Measurements from ENCODE around the gene LSAMP.

LSAMP gene

DNA sequence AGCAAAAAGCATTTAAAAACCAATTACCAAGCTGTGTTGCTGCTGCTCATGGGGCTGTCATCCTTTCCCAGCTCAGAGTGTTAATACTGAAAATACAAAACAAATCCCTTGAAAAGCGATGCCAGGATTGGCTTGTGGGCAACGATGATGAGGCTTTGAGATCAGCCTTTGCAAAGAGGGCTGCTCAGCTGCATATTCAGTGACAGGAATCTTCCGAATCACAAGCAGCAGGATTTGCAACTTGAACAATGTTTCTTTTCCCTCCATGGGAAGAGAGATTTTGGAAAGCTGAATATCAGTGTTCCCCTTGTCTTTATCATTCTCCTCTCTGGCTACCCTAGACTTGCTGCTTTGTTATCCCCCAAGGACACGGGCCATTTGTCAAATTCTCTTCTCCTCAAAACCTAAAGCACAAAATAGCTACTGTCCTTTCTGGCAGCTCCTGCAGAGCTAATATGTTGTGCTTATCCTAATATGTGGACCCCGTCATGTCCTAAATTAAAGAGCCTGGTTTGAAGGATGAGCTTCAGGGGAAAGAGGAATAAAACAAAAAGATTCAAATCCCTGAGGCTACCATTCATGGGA lies 446.2 kb downstream of the LSAMP start:
- DNase-seq = no peak

DNA sequence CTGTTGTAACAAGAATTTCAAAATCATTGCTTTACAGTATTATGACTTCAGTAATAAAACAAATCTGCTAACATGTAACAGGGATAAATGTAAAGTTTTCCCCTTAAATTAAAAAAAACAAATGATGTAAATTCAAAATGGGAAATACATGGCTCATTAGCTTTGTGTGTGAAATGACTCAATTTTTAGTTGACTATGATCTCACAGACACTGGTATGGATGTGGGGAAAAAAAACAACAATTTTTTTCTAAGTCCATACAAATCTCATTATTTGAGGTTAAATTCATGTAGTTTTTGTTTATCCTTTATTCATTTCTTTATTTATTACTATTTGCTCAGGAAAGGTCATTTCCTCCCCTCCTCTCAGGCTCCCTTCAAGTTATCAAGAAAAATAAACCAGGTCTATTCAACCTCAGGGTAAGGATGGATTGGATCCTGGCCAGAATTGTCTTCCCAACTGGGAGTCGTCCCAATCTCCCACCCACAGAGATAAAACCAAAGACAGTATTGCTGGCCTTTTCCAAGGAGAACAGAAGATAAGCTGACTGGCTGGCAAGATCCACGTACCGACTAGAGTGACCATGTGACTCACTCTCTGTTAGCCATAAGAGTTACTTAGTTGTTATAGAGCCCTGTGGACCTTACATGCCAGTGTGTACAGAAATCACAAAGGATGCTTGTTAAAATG lies 448.7 kb downstream of the LSAMP start:
- no peak for DNase-seq

DNA sequence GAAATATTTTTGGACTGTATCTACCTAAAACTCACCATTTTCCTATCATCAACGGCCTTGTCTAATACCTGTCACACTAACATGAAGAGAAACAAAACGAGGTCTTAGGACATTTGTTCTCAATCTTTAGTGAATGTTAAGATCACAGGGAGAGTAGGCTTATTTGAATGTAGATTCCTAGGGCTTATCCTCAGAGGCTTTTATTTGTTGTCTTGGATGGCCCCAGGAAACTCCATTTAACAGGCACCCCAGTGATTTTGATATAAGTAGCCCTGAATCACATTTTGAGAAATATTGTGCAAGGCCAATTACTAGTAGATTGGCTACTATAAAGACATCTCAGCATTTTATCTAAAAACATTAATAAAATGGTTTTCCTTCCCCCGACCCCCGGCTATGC lies 454.6 kb downstream of the LSAMP start:
- no peak for DNase-seq

DNA sequence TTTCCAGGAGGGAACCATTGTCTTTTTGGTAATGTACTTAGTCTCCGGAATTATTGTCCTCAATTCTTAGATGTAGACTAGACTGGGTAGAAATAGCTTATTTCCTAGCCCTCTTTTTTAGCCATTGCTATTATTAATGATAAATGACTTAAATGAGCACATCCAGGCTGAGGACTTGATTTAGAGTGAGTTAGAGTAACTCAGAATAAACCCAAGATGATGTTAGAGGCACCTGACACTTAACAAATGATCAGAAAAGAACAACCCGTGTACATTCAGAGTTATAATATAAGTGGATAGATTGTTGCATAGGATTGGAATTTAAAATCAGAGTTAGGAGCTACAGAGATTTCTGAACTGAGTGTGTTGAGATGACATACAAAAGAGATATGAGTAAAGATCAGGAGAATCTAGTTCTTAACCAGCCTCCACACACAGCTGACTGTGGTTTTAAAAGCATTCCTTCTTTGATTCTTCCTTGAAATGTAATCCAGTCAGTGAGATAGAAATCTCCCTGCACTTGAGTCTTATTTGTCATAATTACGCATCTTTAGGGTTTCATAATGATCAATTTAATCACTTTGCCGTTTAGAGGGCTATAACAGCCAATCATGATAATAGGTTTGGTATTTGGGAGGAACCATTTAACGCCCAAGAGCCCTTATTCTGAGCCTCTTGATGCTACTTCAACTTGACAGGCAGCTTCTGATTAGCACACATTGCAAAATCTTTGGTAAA lies 455.4 kb downstream of the LSAMP start:
- DNase-seq = no peak

DNA sequence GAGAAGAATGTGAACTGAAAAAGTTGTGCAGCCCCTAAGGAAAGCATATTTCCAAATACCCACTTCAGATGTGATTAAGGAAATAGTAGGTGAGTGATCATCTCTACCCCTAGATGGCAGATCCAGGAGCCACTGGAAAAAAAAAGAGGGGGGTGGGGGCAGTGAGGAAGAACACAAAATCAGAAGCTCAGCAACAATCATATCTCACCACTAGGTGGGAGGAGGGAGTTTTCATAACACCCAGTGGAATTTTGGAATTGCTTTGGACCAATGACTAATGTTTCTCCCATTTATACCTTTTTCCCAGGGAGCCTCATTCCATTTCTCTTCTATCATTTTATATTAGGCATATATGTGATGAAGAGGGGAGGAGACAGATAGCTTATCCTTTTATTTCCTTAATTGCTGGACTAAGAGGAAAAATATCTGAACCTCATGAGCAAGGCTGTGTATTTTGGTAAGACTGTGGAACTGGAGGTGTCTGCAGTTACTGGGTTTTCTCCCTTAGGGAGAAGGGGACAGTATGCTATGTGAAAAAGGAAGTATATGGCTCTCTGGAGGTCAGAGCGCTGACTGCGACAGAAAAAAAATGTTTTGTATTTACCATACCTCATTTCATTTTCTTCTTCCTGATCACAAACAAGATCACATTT lies 458.6 kb downstream of the LSAMP start:
- no peak for DNase-seq

DNA sequence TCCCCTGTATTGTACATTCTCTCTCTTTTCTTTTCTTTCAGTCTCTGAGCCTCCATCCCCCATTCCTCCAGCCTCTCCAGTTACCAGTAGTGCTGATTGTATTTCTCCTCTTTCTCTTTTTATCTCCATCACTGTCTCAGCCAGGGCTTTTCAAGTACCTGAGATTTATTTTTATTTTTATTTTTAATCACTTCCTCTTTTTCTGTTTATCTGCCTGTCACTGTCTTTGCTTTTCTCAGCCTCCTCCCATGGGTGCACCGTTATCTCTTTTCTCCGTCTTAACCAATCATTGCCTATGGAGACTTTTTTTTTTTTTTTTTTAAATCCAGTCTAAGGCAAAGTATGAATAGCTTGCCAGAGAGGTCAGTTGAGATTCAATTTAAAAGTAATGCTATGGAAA lies 462.7 kb downstream of the LSAMP start:
- no peak for DNase-seq

DNA sequence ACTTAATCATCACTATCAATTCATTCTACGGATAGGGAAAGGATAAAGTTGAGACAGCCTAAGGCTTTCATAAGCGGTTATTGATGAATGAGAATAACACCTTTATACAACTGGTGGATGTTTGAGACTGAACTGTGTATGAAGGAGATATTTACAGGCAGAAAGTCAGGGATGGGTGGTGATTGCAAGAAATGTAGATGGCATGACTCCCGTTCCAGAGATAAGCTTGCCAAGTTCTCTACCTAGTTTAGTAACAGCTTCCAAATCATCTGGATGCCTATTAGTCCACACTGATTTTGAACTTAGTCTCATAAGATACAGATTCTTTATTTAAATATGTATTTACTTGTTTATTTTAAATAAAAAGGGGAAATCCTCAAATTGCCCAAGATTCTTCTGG lies 463.2 kb downstream of the LSAMP start:
- DNase-seq = no peak

DNA sequence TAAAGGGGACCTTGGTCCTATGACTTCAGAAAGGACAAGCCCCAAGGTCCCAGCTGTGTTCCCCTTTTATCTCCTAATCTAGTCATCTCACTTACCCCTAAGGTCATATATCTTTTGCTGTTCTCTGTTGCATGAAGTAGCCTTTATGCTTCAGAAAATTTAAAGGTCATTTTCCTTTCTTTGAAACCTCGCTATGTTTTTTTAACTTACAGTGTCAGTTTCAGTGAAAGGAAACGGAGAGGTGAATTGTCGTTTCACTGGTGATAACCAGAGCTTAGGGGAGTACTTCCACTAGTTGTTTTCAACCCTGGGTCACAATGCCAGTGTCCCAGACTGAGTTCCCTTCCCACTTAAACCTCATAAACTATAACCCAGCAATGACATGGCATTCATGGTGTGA lies 464.6 kb downstream of the LSAMP start:
- no peak for DNase-seq

DNA sequence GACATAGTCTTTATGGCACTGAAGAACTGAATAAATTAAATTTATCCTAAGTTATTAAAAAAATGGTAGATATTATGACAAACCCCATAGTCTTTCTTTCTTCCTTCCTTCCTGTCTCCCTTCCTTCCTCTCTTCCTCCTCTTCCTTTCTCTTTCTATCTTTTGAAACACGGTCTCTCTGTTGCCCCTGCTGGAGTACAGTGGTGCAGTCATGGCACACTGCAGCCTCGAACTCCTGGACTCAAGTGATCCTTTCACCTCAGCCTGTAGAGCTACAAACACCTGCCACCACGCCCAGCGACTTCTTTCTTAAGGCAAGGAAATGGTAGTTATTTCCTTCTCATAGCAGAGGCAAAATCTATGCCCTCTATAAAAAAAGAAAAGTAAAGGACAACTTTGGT lies 467.4 kb downstream of the LSAMP start:
- DNase-seq = no peak

DNA sequence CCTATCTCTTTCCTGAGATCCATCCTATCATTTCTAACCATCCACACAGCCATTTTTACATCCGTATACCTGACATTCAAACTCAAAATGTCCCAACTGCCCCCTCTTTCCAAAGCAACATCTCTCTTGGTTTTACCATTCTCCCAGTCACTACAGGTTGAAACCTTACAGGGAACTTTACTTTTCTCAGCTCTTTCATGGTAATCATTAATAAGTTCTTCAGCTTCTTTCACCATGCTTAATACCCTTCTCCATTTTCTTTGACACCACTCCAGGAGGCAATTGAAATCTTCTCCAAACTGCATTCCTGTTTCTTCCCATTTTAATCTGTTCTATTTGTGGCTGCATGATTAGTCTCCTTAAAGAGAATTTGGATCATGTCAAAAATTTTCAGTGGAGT lies 469.5 kb downstream of the LSAMP start:
- DNase-seq = no peak

DNA sequence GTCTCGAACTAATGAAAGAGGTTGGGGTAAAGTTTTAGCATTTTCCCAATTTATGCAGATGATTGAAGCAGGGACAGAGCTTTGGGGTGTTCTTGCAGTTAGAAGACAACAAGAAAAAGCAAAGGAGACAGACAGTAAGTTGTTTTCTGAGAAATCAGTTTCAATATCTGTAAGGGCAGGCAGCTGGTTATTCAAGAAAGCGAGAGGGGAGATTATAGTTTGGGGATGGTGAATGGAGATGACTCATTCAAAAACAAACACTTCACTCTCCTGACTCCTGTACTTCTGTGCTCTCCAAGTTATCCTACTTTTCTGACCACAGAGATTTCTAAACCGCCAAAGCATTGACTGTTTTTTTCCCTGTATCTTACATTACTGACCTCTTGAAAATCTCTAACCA lies 469.9 kb downstream of the LSAMP start:
- DNase-seq = no peak

DNA sequence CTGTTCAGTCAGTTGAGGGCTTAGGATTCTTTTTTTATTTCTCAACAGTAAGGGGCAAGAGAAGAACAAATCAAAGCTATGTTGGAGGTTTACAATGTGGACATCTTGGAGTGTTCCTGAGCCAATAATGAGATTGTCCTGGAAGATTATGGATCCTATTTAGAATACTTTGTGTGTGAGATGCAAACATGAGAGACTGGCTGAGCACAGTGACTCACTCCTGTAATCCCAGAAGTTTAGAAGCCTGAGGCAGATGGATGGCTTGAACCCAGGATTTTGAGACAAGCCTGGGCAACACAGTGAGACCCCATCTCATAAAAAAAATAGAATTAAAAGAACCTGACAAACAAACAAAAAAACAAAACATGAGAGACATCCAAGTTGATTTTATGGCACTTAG lies 470.3 kb downstream of the LSAMP start:
- DNase-seq = no peak

DNA sequence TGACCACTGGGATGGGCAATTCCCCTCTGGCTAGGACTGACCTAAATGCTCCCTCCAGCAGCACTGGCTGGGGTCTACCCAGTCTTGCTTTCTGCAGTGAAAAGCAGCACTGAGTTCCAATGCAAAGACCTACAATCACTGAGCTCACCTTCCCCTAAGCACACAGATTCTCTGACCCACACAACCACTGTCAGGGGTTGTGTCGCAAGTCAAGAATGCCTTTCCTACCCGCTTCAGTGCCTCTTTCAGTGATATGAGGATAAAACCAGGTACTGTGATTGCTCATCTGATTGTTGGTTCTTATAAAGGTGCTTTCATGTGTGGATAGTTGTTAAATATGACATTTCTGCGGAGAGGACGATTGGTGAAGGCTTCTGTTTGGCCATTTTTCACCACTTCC lies 476.4 kb downstream of the LSAMP start:
- DNase-seq = no peak

DNA sequence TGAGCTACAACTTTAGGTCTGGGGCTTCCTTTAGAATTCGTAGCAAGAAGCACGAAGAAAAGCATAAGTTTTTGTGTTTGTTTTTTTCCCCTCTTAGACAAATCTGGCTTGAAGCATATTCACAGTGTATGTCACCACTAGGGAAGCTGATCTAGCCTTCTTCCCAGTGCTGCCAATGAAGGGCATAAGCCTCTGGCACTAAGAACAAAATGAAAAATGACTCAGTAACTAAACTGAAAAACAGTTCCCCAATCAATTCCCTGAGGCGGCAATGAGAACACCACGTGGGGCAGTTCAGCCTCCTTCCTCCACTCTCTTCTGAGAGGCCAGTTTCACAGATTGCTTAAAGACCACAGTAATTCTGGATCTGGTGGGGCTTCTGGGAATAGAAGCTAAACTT lies 483.9 kb downstream of the LSAMP start:
- DNase-seq = no peak

DNA sequence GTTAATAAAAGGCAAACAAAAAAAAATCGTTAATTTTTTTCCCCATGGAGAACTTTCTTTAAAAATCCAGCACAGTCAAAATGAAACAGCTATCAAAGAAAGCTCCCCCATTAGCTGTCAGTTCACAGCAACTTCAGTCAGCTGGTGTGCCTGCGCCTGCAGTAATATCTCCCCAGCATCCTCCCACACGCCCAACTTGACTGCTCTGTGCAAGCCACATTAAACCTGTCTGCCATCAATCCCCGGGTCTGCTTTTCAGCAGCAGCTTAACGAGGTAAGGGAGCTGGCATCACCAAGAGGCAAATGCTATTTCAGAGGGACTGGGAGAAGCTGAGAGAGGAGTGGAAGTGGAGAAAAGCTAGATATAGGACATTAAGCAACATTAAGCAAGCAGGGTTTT lies 484.5 kb downstream of the LSAMP start:
- no peak for DNase-seq

DNA sequence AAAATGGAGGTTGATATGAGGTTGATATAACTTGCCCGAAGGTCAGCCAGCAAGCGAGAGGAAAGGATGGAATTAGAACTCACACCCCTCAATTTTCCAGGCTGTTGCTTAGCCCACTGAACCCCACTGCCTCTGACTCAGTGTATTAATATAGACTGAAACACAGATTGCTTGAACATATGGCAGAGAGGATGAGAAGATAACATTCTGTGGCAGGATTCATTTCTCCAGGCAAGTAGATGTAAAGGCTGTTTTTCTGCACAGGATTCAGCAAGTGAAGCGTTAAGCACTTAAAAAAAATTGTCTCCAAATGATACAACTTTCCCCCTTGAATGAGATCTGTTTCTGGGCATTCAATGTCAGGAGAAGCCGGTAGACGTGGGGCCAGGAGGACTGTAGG lies 486.8 kb downstream of the LSAMP start:
- DNase-seq = no peak

DNA sequence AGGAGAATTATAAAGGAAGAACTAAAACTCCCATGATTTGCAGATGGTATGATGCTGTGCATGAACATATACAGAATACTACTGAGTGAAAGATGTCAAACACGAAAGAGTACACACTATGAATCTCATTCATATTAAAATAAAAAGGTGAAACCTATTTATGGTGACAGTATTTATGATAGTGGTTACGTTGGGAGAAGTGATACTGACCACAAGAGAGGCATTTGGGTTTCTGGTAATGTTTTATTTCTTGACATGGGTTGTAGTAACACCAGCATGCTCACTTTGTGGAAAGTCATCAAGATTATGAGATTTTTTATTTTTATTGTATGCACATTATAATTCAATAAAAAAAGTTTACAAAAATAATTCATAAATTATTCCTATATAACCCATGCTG lies 498.0 kb downstream of the LSAMP start:
- no peak for DNase-seq

DNA sequence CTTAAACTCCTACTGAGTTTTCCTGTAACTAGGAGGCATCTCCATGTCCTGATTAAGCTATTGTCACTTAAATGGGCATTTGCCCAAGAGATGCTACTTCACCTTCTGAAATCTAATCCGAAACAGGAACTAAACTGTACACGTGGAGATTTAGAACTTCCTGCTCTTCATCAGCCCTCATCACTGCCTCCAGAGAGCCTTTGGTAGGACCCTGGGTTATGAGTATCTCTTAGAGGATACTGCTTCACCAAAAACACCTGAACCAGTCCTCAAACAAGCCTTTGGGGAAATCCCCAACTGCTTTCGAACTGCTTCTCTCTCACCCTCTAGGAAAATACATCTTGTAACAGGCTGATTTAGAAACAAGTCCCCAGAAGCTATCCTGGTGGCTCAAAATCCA lies 501.7 kb downstream of the LSAMP start:
- no peak for DNase-seq

DNA sequence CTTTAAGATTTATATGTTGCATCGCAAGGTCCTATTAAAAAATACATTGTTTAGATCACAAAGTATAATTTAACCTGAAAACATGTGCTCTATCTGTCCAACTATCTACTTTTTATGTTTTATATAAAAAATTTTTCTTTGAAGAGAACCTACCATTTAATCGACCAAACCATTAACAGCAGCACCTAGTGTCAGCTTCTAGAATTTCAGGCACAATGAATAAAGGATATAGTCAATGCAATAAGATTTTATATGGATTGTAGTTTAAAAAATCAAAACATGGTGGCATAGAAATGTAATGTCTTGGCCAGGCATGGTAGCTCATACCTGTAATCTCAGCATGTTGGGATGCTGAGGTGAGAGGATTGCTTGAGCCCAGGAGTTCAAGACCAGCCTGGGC lies 508.2 kb downstream of the LSAMP start:
- no peak for DNase-seq

DNA sequence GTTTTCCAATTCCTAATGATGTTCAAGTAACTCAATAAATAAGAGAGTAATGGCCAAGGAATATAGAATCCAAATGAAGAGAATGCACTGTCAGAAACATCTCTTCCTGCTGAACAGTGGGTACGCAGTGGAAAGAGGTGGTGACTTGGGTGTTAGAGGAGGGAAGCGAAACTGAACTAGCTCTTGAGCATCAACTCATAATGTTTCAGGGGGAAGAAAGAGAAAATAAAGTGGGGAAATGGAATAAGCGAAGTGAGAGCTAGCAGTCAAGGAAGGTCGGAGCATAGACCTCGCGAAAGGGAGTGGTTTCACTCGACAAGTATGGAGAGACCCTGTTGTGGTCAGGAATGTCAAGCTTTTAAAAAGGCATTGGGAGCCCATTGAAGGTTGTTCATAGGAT lies 512.5 kb downstream of the LSAMP start:
- DNase-seq = no peak

DNA sequence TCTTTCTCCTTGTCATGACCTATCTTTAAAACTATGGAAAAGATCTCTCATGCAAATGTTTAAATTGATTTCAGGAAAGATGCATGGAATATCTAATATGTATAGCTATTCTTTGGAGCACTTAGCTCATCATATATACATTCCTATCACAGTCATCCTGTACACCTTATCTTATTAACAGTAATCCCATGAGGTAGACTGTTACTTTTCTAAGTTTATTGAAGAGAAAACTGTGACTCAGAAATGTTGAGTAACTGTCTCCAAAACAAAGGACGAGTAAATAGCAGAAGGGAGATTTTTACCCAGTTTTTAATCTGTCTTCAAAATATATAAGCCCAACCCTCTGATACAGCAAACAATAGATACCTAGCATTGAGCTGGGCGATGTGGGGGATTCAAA lies 513.7 kb downstream of the LSAMP start:
- DNase-seq = no peak

DNA sequence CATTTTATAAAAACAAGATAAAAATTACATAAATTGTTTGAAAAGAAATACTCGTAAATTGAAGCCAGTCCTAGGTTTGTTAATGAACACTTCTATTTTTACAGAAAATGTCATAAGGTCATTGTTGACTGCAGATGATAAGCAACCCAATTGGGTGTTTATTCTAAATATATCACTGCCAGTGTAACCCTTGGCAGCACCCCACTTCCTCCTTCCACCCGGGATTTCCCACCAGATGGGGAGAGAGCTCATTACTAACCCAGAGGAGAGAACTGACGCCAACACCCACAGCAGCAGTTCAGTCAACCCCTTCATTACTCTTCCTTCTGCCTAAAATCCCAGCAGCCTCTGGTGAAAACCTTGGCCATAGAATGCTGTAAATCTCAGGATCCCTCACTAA lies 514.4 kb downstream of the LSAMP start:
- no peak for DNase-seq

DNA sequence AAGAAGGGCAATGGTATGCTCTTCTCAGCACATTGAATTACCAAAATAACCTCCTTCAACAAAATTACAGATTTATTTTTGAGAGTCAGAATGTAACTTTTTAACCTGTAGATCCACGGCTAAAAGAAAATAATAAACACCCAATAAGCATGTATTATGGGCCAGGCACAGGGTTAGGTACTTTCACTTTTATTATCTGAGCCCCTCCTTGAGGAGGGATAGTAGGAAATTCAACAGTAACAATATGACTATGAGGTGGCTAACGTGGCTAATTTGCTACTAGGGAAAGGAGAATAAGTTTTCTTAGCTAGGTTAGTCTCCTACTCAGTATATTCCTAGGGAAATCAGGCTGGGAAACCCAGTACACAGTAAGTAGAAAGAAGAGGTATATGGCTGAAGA lies 515.1 kb downstream of the LSAMP start:
- no peak for DNase-seq

DNA sequence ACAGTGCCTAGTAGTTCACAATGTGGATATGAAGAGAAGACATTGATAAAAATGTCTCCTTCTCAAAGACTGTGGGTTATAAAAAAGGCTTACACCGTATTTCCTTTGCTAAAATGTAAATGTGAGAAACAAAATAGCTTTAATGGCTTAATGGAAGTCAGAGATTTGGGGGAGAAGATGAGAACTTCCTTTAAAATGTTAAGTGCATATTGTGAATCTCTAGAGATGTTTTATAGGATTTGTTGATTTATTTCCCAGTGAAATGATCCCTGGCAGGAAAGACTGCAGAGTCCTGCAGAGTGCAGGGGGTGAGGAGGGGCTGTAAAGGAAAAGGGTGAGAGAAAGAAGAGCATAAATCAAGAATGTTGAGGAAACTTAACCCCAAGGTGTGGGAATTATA lies 516.9 kb downstream of the LSAMP start:
- no peak for DNase-seq

Measured in T1000 (cell line).